ENCODE measurements around the gene ATP5PD. TPM values are rescaled to one million over a fixed set of nuclear protein-coding genes. Genes with fewer than 3 reads are reported as not detected.

The ATP5PD gene
- total RNA-seq (2022; extraction: Qiagen RNA extraction) = 461 to 610 TPM (median 475 TPM) in 5 replicates

GRCh38 chr17:75046407-75047289 lies at the start of gene ATP5PD, which contains the start of gene KCTD2:
Gene ATP5PD, minus strand, starts transcription at chr17:75046969. Its CDS starts 4,319 bp downstream, at chr17:75042650.
Gene KCTD2, plus strand, starts transcription at chr17:75047225. Its CDS starts 26 bp downstream, at chr17:75047251.

GRCh38 chr17:75087558-75088453 lies 41.0 kb upstream of the ATP5PD start, which contains the start of gene SLC16A5:
Gene SLC16A5, plus strand, starts transcription at chr17:75087954. Its CDS starts 5,683 bp downstream, at chr17:75093637.

GRCh38 chr17:75012346-75013091 lies 34.2 kb downstream of the ATP5PD start, which contains the start of gene MRPL58:
Gene MRPL58, plus strand, starts transcription at chr17:75012670. Its CDS starts 17 bp downstream, at chr17:75012687.

Other genes with a start within 250 kb of the ATP5PD start
- gene GRIN2C, start 187.1 kb downstream of the ATP5PD start, total RNA-seq (2022; extraction: Qiagen RNA extraction) = 0.16 to 0.65 TPM (median 0.23 TPM) in 5 replicates
- gene FDXR, start 174.0 kb downstream of the ATP5PD start, total RNA-seq (2022; extraction: Qiagen RNA extraction) = 47.2 to 74.4 TPM (median 64.0 TPM) in 5 replicates
- not detected in 5 replicates for gene FADS6, start 153.3 kb downstream of the ATP5PD start, total RNA-seq (2022; extraction: Qiagen RNA extraction)
- 0.07 to 0.12 TPM (median 0.09 TPM) in 5 replicates for gene USH1G, start 123.7 kb downstream of the ATP5PD start, total RNA-seq (2022; extraction: Qiagen RNA extraction)
- 0.08 to 0.10 TPM in 2 of 5 replicates, not detected in the others for gene OTOP2, start 122.7 kb downstream of the ATP5PD start, total RNA-seq (2022; extraction: Qiagen RNA extraction)
- gene OTOP3, start 111.1 kb downstream of the ATP5PD start, total RNA-seq (2022; extraction: Qiagen RNA extraction) = not detected in 5 replicates
- gene HID1, start 74.2 kb downstream of the ATP5PD start, total RNA-seq (2022; extraction: Qiagen RNA extraction) = 10.4 to 15.2 TPM (median 13.9 TPM) in 5 replicates
- gene CDR2L, start 59.3 kb downstream of the ATP5PD start, total RNA-seq (2022; extraction: Qiagen RNA extraction) = 57.0 to 76.4 TPM (median 74.4 TPM) in 5 replicates
- gene MRPL58, start 34.3 kb downstream of the ATP5PD start, total RNA-seq (2022; extraction: Qiagen RNA extraction) = 74.6 to 83.6 TPM (median 77.6 TPM) in 5 replicates
- 29.0 to 32.7 TPM (median 31.2 TPM) in 5 replicates for gene KCTD2, start 256 bp upstream of the ATP5PD start, total RNA-seq (2022; extraction: Qiagen RNA extraction)
- 22.0 to 35.0 TPM (median 31.0 TPM) in 5 replicates for gene SLC16A5, start 41.0 kb upstream of the ATP5PD start, total RNA-seq (2022; extraction: Qiagen RNA extraction)
- 15.8 to 20.6 TPM (median 17.5 TPM) in 5 replicates for gene ARMC7, start 63.0 kb upstream of the ATP5PD start, total RNA-seq (2022; extraction: Qiagen RNA extraction)
- gene NT5C, start 84.8 kb upstream of the ATP5PD start, total RNA-seq (2022; extraction: Qiagen RNA extraction) = 86.4 to 137 TPM (median 131 TPM) in 5 replicates
- 721 to 863 TPM (median 776 TPM) in 5 replicates for gene JPT1, start 107.5 kb upstream of the ATP5PD start, total RNA-seq (2022; extraction: Qiagen RNA extraction)
- gene SUMO2, start 136.0 kb upstream of the ATP5PD start, total RNA-seq (2022; extraction: Qiagen RNA extraction) = 342 to 401 TPM (median 370 TPM) in 5 replicates
- gene NUP85, start 158.7 kb upstream of the ATP5PD start, total RNA-seq (2022; extraction: Qiagen RNA extraction) = 93.6 to 108 TPM (median 95.6 TPM) in 5 replicates
- 23.4 to 33.3 TPM (median 27.7 TPM) in 5 replicates for gene GGA3, start 214.6 kb upstream of the ATP5PD start, total RNA-seq (2022; extraction: Qiagen RNA extraction)
- gene MRPS7, start 214.9 kb upstream of the ATP5PD start, total RNA-seq (2022; extraction: Qiagen RNA extraction) = 146 to 184 TPM (median 176 TPM) in 5 replicates
- 32.7 to 38.4 TPM (median 38.0 TPM) in 5 replicates for gene MIF4GD, start 224.3 kb upstream of the ATP5PD start, total RNA-seq (2022; extraction: Qiagen RNA extraction)
- gene SLC25A19, start 242.5 kb upstream of the ATP5PD start, total RNA-seq (2022; extraction: Qiagen RNA extraction) = 14.2 to 20.8 TPM (median 19.1 TPM) in 5 replicates

All from A549 treated with Mapracorat at 1 μM for 4 hours (cell line).